Left renal cortex interstitium (tissue), 4 donors: ENCODE results near the gene MACO1. TPM values are rescaled to one million over a fixed set of nuclear protein-coding genes. Genes with fewer than 3 reads are reported as not detected.
"Not testable (repeated sequence)": the region's sequence is repeated elsewhere in the genome, so short reads cannot be mapped to it uniquely, and the experiment has no call there.

Experiments used
- DNase-seq, 4 donors: peaks; one replicate each; pipeline ENCODE4 v3.0.0-alpha.2; 2013; ENCODE audit warnings: low read depth in 4 of 4, low spot score in 2 of 4, missing footprints in 1 of 4
- polyA plus RNA-seq, 4 donors: library from polyadenylated mRNA; unstranded; fragments of 120-200 nt; gene quantifications; one replicate each; pipeline ENCODE4 v1.2.1, GENCODE V29; 2013; ENCODE audit not compliant: insufficient read length in 4 of 4

MACO1 gene
- polyA plus RNA-seq, 4 donors = 25.9 to 27.2 (median 26.7) TPM

DNA sequence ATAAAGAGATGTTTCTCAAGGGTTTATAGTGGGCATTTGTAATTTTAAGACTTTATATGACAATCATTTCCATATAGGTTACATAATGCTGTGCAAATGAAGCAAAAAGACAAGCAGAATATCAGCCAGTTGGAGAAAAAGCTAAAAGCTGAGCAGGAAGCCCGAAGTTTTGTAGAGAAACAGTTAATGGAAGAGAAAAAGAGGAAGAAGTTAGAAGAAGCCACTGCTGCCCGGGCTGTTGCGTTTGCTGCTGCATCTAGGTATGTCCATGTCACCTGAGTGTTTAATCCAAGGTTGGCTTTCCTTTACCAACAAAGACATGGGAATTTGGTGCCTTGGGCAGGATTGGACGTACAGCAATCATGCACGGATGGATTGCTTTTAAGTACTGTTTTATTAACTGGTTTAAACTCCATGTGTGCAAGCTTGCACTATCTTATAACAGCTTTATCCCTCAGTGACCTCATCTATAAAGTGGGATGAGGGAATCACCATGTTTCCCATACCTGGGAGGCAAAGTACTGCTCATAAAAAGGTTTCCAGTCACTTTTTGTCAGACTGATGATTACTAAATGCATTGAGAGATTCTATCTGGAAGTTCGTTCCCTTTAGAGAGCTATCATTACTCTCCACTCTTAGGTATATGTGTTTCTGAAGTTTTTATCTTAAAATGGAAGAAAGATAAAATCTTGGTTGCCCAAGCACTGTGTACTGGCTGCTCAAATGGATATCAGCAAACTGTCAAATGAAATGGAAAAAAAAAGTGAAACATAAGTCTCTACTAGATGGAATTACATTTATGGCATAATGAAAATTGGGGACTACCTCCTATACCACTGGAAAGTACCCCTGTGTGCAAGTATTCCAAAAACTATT, 55.1 kb downstream of the MACO1 start:
- no peak for DNase-seq

GRCh38 chr1:25486602-25487001, 55.9 kb downstream of the MACO1 start:
- no peak for DNase-seq

DNA sequence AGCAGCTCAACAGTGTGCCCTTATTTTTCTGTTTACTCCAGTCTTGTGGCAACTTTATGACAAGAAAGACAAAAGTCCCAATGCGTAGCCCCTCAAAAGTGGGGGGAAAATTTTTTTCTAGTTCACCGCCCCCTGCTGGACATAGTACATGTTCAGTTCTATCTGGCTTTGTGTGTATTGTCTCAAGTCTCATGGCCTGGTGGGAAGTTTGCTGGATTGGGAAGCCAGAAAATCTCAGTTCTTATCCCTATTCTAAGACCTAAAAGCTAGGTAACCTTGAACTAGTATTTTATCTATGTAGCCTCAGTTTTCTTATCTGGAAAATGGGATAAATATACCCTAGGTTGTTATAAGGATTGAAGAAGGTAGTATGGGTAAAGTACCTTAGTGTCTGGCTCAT, 56.9 kb downstream of the MACO1 start:
- no peak for DNase-seq

- no peak for DNase-seq
Measured at GRCh38 chr1:25492323-25492722, 61.6 kb downstream of the MACO1 start.

GRCh38 chr1:25494952-25495351, 64.3 kb downstream of the MACO1 start:
- DNase-seq = no peak

DNA sequence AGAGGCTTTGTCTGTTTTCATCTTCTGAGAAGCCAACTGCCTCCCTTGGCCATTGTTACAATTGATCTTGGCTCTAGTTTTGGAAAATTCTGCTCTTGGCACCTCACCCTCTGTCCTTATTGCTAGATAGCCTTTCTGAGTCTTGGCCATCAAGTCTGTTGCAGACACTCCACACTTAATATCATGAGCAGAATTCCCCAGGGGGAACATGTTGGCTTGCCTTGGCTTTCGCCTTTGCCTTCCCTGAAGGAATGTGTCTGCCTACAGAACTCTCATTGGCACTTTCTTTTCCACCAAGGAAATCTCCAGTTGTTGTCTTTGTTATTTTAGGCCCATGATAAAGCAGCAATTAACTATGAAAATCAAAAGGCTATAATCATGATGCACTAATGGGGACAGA, 70.0 kb downstream of the MACO1 start:
- no peak for DNase-seq

DNA sequence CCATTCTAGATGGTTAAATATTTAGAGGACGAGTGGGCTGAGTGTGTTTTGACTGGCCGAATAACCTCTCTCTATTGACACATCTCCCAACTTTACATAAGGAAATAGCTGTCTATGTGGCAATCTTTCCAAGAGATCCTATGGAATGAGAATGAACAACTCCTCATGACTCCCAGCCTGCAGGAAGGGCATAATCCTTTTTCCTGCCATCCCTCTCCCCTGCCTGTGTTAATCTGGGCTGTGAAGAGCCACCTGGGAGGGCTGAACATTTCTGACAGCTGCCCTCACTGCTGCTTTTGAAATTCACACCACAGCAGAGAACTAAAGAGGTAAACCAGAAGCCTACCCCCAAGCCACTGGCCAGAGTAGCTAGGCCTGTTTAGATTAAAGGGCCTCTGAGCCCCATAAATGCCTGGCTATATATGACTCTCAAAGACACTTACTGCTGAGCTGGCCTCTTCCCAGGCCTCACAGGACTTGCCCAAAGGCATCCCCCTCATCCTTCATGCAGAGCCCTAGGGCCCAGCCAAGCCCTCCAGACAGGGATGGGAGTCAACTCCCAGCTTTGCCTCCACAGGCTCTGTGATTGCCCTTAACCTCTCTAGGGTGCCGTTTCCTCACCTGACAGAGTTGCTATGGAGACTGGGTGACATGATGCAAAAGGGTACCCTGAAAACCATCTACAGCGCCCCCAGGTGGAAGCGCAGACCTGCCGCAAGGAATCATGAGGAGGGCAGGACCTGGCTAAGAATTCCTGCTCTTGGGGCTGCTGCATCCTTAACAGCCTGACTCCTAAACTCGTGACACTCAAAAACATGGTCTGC, 70.8 kb downstream of the MACO1 start:
- no peak for DNase-seq

DNA sequence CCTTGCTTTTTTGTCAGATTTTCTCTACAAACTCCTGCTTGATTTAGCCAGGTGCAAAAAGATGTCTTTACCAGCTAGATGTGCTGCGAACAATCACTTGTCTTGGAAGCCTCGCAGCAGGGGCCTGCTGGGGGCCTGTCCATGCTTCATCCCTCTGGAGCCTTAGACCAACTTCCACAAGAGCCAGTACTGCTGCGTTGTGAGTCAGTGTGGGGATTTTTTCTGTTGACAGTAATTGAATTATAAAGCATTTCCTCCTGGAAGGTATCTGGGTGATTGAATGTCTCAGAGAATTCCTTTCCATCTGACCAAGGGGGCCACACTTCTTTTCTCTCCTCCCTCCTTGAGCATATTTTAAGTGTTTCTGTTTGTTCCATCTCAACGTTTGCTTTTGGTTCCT, 72.3 kb downstream of the MACO1 start:
- DNase-seq = no peak

DNA sequence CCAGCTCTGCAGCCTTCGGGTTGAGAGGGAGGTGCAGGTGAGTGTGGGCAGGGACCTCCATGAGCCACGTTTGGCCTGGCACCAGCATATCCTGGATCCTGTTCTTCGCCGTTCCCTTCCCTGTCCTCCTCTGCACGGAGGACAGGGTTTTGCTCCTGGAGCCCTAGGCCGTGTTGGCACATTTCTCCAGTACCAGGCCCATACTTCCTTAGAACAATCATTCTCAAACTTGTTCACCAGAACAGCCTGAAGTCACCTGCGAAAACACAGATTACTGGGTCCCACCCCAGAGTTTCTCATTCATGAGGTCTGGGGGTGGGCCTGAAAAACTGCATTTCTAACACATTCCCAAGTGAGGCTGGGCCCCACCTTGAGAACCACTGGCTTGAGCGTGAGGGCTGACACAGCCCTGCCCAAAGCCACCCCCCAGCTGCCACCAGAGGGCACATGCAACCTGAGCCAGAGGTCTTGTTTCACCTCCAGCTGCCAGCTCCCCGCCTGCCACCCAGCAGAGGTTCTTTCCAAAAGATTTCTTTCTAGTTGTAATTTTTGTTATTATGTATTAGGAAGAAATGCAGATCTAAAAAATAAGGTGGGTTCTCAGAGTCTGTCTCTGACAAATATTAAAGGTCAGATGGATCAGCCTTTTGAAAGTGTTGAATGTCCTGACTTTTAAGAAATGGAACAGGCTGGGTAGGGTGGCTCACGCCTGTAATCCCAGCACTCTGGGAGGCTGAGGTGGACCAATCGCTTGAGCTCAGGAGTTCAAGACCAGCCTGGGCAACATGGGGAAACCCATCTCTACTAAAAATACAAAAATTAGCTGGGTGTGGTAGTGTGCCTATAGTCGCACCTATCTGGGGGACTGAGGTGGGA, 73.1 kb downstream of the MACO1 start:
- no peak for DNase-seq

DNA sequence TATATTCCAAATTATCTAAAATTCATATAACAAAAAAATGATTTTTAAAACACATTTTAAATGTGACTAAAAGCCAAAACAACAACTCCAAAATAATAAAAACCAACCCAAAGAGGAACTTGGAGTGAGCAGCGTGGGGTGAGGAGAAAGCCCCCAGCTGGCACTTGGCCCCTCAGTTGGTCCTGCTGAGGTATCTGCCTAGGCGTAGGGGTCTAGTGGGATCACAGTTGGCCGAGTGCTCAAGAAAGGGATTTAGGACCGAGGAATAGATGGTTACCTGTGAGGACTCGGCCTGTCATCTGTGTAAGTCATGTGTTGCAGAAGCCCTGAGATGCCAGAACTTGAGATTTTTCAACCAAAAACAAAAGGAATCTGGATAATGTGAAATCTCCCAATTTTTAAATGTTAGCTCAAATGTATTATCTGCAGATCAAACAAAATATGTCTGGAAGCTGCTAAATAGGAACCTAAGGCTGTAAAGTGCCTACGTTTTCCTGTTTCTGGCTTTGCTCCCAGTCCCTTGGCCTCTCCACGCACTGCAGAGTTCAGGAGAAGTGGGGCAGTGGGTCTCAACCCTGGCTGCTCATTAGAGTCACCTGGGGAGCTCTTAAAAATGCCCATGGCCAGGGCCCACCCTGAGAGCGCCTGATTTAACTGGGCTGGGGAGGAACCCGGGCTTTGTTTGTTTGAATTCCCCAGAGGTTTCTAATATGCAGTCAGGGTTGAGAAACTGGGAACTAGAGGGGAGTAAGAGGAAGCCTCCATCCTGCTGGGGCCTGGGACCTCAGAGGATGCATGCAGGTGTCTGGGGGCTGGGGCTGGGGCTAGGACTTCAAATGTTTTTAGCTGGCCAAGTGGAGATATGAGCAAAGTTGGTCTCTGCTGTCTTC, 74.3 kb downstream of the MACO1 start:
- no peak for DNase-seq

DNA sequence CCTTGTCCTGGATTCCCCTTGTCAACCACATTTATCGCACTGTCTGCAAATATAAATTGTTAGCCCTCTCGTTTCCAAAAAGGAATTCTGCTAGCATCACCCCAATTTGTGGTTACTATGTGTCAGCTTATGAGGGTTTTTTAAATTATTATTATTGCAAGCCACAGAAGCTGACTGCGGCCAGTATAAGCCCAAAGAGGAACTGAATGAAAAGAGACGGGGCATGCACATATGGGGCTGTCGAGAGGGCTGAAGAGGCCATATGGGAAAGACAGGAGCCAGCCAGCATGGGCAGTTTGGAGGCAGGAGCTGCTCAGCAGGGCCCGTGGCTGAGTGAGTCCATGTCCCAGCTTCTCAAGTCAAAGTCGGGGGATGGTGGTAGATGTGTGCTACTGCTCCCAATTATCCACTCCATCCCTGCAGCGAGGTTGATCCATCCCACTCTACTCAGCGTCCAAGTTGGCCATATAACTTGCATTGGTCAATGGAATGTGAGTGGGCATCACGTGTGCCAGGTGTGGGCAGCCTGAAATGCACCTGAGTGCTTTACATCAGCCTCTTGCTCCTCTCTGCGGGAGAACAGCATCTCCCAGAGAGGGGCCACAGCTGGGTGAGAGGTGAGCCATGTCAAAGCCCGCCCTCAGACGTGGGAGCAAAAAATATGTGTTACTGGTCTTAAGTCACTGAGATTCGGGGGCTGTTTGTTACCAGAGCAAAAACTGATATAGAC, 75.1 kb downstream of the MACO1 start:
- no peak for DNase-seq

DNA sequence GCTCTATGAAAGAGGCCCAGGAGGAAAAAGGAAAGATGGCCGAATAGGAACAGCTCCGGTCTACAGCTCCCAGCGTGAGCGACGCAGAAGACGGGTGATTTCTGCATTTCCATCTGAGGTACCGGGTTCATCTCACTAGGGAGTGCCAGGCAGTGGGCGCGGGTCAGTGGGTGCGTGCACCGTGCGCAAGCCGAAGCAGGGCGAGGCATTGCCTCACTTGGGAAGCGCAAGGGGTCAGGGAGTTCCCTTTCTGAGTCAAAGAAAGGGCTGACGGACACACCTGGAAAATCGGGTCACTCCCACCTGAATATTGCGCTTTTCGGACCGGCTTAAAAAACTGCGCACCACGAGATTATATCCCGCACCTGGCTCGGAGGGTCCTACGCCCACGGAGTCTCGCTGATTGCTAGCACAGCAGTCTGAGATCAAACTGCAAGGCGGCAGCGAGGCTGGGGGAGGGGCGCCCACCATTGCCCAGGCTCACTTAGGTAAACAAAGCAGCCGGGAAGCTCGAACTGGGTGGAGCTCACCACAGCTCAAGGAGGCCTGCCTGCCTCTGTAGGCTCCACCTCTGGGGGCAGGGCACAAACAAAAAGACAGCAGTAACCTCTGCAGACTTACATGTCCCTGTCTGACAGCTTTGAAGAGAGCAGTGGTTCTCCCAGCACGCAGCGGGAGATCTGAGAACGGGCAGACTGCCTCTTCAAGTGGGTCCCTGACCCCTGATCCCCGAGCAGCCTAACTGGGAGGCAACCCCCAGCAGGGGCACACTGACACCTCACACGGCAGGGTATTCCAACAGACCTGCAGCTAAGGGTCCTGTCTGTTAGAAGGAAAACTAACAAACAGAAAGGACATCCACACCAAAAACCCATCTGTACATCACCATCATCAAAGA, 76.1 kb downstream of the MACO1 start:
- not testable (repeated sequence) for DNase-seq

DNA sequence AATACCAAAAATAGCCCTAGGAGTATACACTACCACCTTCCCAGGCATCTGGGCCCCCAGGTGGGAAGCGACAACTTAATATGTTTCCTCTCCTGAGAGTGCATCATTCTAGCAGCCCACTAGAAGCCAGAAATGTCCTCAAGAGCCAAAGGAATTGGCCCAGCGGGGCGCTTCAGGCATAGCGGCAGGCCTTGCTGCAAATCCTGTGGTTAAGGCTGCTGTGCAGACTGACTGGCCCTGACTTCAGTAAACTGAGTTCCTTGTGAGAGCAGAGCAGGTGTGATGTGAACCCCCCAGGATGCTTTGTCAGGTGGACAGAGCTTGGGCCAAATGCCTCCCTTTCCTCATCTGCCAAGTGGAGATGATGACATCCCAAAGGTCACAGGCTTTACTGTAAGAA, 83.0 kb downstream of the MACO1 start:
- DNase-seq = no peak

DNA sequence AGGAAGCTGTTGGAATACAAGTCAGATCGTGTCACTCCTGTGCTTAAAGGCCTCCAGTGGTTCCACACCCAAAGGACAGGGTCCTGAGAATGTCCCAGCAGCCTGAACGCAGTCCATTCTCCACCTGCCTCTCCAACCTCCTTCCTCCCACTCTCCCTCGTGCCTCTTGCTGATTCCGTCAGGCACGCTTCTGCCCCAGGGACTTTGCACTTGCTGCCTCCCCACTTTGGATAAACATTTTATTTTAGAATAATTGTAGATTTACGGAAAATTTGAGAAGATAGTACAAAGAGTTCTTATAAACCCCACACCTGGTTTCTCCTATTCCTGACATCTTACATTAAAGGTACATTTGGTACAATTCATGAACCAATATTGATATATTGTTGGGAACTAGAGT, 84.3 kb downstream of the MACO1 start:
- no peak for DNase-seq

GRCh38 chr1:25516686-25517085, 86.0 kb downstream of the MACO1 start:
- DNase-seq = no peak

- DNase-seq = no peak
Measured at GRCh38 chr1:25517476-25518394, 87.0 kb downstream of the MACO1 start.

DNA sequence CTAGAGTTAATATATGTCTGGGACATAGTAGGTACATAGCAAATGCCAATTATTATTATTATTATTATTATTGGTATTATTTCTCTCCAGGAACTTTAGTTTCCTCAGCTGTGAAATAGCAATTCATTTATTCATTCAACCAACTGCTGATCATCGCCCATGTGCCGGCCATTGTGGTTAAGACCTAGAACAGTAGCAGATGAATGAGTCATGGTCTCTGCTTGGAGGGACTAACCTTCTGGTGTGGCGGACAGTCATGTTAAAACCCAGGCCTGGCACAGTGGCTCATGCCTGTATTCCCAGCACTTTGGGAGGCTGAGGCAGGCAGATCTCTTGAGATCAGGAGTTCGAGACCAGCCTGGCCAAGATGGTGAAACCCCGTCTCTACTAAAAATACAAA, 88.9 kb downstream of the MACO1 start:
- no peak for DNase-seq
